AG08396 (cell line): ENCODE data around the gene PGAP6.
"Not testable (repeated sequence)": the region's sequence is repeated elsewhere in the genome, so short reads cannot be mapped to it uniquely, and the experiment has no call there.

Experiments
- DNase-seq: peaks from one replicate; pipeline ENCODE4 v3.0.0; 2012; ENCODE audit warnings: low spot score, mixed read lengths

PGAP6 gene

GRCh38 chr16:400061-400591 lies 18.3 kb upstream of the PGAP6 start:
- DNase-seq, result no peak

- DNase-seq, result no peak
Observed at GRCh38 chr16:399340-400019, 17.7 kb upstream of the PGAP6 start.

GRCh38 chr16:398561-399339 lies 17.0 kb upstream of the PGAP6 start:
- DNase-seq, result no peak

GRCh38 chr16:397736-398332 lies 16.1 kb upstream of the PGAP6 start:
- peak; percentile 80 for DNase-seq

- DNase-seq, result peak; percentile 69
Observed at GRCh38 chr16:397135-397661, 15.4 kb upstream of the PGAP6 start, which contains the start of gene NME4. TSS of gene NME4 (plus strand) at chr16:397199. CDS start at chr16:397223, 24 bp downstream.

GRCh38 chr16:396605-397004 lies 14.8 kb upstream of the PGAP6 start:
- peak; percentile 69 for DNase-seq

GRCh38 chr16:396199-396598 lies 14.4 kb upstream of the PGAP6 start:
- DNase-seq, result no peak

GRCh38 chr16:392450-393030 lies 10.8 kb upstream of the PGAP6 start:
- no peak for DNase-seq

- peak; percentile 88 for DNase-seq
Observed at GRCh38 chr16:391885-392335, 10.1 kb upstream of the PGAP6 start.

GRCh38 chr16:389352-389751 lies 7.6 kb upstream of the PGAP6 start:
- no peak for DNase-seq

GRCh38 chr16:387761-388666 lies 6.2 kb upstream of the PGAP6 start:
- DNase-seq, result not testable (repeated sequence)

- DNase-seq, result no peak
Observed at GRCh38 chr16:386641-387156, 4.9 kb upstream of the PGAP6 start.

GRCh38 chr16:383326-384051 lies 1.7 kb upstream of the PGAP6 start:
- DNase-seq, result no peak

GRCh38 chr16:381012-381788 lies 578 bp downstream of the PGAP6 start:
- DNase-seq, result peak; percentile 57

- DNase-seq, result peak; percentile 53
Observed at GRCh38 chr16:380762-381011, 1.1 kb downstream of the PGAP6 start.

- DNase-seq, result no peak
Observed at GRCh38 chr16:379961-380761, 1.6 kb downstream of the PGAP6 start.

GRCh38 chr16:379183-379960 lies 2.4 kb downstream of the PGAP6 start:
- DNase-seq, result no peak

GRCh38 chr16:378821-379182 lies 3.0 kb downstream of the PGAP6 start:
- no peak for DNase-seq
